ENCODE results near the gene DRAM1.
"Not testable (repeated sequence)": the region's sequence is repeated elsewhere in the genome, so short reads cannot be mapped to it uniquely, and the experiment has no call there.

The DRAM1 gene

DNA sequence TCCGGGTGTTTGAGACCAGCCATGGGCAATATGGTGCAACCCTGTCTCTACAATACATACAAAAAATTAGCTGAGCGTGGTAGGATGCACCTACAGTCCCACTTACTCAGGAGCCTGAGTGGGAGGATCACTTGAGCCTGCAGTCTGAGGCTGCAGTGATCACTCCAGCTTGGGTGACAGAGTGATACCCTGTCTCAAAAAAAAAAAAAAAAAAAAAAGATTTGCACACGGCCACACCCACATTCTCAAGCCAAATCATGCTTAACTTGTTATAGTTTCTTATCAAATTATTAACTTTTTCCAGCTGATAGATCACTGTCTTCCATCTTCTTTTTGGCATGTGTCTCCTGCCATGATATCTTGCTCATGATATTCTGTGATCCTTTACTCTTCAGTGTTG is 6.8 kb downstream of the DRAM1 start:
- CTCF ChIA-PET, result no interaction called here

DNA sequence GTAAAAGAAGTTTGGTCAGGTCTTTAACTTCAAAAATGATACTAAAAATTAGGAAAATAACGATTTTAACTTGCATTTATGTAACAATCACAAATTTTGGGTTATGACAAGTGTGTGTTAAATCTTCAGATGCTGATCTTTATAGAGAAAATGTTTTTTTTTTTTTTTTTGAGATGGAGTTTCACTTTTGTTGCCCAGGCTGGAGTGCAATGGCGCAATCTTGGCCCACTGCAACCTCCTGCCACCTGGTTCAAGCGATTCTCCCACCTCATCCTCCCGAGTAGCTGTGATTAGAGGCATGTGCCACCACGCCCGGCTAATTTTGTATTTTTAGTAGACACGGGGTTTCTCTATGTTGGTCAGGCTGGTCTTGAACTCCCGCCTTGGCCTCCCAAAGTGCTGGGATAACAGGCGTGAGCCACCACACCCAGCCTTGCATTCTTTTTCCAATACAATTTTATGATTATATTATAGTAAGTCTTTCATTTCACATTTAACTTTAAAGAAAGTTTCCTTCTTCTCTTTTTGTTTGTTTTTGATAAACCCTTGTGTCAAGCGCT is 7.5 kb downstream of the DRAM1 start:
- POLR2A ChIA-PET; H3K27ac ChIP-seq (ENCODE audit: extremely low read depth, low read depth, low read length); H3K4me3 ChIP-seq (ENCODE audit: low read depth, low read length); CTCF ChIA-PET; H3K36me3 ChIP-seq (ENCODE audit: control insufficient read depth in 2 of 2, insufficient read depth in 1 of 2, low read length in 2 of 2); H3K4me1 ChIP-seq (ENCODE audit: control insufficient read depth, insufficient read depth, low read length); H3K9me3 ChIP-seq (ENCODE audit: control insufficient read depth, insufficient read depth, low read depth, low read length): not testable (repeated sequence)

More for the DNA sequence above, 6.8 kb downstream of the DRAM1 start:
- H3K36me3 ChIP-seq (ENCODE audit: control insufficient read depth in 2 of 2, insufficient read depth in 1 of 2, low read length in 2 of 2), result no peaks in the 10 kb centered on the region
- no peak overlapping the region for H3K27ac ChIP-seq (ENCODE audit: extremely low read depth, low read depth, low read length)
- POLR2A ChIA-PET, result no interaction called here
- no peak overlapping the region for H3K4me3 ChIP-seq (ENCODE audit: low read depth, low read length)
- no peaks in the 10 kb centered on the region for H3K4me1 ChIP-seq (ENCODE audit: control insufficient read depth, insufficient read depth, low read length)
- H3K9me3 ChIP-seq (ENCODE audit: control insufficient read depth, insufficient read depth, low read depth, low read length), result no peaks in the 10 kb centered on the region
- TF ChIP-seq ZNF157 (tag by site-specific recombination; IDR thresholded peaks at IDR 0.05) (no peak), KLF9 (tag by site-specific recombination; IDR thresholded peaks at IDR 0.05; ENCODE audit: low read depth) (0 out of 2 replicates have a peak, but pooled peaks have one; percentile 18)

DNA sequence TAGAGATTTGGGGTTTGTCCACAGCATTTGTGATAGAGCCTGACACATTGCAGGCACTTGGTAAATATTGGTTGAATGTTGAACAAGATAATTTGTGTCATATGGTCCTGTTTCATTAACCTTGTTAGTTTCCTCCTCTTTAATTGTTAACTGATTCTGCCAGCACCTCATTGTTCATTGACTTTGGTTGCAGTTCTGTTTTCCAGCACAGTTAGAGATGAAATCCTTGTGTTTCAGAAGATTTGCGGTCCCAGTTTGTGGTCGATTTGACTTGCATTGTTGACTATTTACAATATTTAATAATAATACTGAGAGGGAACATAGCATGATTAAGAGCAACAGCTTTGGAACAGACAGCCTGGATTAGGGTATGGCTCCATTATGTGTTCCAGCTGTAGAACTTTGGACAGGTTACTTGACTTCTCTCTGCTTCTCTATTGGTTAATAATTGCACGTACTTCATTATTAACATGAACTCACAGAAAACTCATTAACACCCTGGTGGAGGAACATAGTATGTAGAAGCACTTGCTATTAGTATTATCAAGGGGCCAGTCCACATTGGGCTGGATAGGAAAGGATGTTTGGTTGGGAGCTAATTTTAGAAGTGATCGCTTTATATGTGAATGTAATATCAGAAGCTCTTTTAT is 8.7 kb downstream of the DRAM1 start:
- H3K4me3 ChIP-seq (ENCODE audit: low read depth, low read length), result no peak overlapping the region
- TF ChIP-seq ZFP37 (tag by site-specific recombination; IDR thresholded peaks at IDR 0.05) (no peak), ZNF350 (tag by site-specific recombination; IDR thresholded peaks at IDR 0.05) (no peak)
- no peak overlapping the region for H3K27ac ChIP-seq (ENCODE audit: extremely low read depth, low read depth, low read length)
- H3K4me1 ChIP-seq (ENCODE audit: control insufficient read depth, insufficient read depth, low read length), result peaks cover under 1% of the 10 kb centered on the region; the same call in 1 of the 2 replicates
- no peaks in the 10 kb centered on the region for H3K9me3 ChIP-seq (ENCODE audit: control insufficient read depth, insufficient read depth, low read depth, low read length)
- ChIA-PET CTCF (no interaction called here), POLR2A (no interaction called here)
- no peaks in the 10 kb centered on the region for H3K36me3 ChIP-seq (ENCODE audit: control insufficient read depth in 2 of 2, insufficient read depth in 1 of 2, low read length in 2 of 2)

DNA sequence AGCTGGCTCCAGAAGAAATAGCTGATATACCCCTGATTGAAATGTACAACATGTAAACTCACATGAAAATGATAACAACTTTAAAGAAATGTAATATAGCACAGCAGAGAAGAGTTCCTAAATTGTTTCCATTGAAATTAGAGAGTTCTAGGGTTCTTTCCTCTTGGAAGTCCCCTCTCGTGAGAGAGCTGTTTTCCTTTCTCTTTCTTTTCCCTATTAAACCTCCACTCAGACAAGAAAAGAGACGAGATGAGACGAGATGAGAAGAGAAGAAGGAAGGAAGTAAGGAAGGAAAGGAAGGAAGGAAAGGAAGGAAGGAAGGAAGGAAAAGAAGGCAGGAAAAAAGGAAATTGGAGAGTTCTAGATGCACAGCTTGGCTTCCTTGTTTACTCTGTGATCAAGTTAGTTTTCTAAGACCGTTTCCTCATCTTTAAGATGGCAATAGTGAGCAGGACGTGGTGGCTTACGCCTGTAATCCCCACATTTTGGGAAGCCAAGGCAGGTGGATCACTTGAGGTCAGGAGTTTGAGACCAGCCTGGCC is 11.9 kb downstream of the DRAM1 start:
- Histone ChIP-seq H3K4me3 (ENCODE audit: low read depth, low read length) (no peak overlapping the region), H3K4me1 (ENCODE audit: control insufficient read depth, insufficient read depth, low read length) (peaks cover 10% of the 10 kb centered on the region), H3K27ac (ENCODE audit: extremely low read depth, low read depth, low read length) (no peak overlapping the region), H3K36me3 (ENCODE audit: control insufficient read depth in 2 of 2, insufficient read depth in 1 of 2, low read length in 2 of 2) (no peaks in the 10 kb centered on the region), H3K9me3 (ENCODE audit: control insufficient read depth, insufficient read depth, low read depth, low read length) (no peaks in the 10 kb centered on the region)
- ChIA-PET POLR2A (no interaction called here), CTCF (no interaction called here)
- TF ChIP-seq ZNF366 (tag by site-specific recombination; conservative IDR thresholded peaks at IDR 0.05) (peak; percentile 78), KLF8 (tag by site-specific recombination; IDR thresholded peaks at IDR 0.05) (no peak), PRDM1 (tag by site-specific recombination; IDR thresholded peaks at IDR 0.05) (0 out of 2 replicates have a peak, but pooled peaks have one; percentile 22), ZNF837 (tag by site-specific recombination; IDR thresholded peaks at IDR 0.05) (no peak), ZNF561 (tag by site-specific recombination; IDR thresholded peaks at IDR 0.05; ENCODE audit: borderline replicate concordance) (no peak), GLIS2 (tag by site-specific recombination; IDR thresholded peaks at IDR 0.05) (no peak), ZNF354C (tag by site-specific recombination; IDR thresholded peaks at IDR 0.05; ENCODE audit: borderline replicate concordance, low read depth) (no peak), ZNF112 (tag by site-specific recombination; IDR thresholded peaks at IDR 0.05) (no peak)
- TF ChIP-seq, protein P1, sequence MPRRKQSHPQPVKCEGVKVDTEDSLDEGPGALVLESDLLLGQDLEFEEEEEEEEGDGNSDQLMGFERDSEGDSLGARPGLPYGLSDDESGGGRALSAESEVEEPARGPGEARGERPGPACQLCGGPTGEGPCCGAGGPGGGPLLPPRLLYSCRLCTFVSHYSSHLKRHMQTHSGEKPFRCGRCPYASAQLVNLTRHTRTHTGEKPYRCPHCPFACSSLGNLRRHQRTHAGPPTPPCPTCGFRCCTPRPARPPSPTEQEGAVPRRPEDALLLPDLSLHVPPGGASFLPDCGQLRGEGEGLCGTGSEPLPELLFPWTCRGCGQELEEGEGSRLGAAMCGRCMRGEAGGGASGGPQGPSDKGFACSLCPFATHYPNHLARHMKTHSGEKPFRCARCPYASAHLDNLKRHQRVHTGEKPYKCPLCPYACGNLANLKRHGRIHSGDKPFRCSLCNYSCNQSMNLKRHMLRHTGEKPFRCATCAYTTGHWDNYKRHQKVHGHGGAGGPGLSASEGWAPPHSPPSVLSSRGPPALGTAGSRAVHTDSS (tag by site-specific recombination; IDR thresholded peaks at IDR 0.05), result no peak

Measured in HEK293 (cell line).